ENCODE results near the gene SMIM41. TPM values are rescaled to one million over a fixed set of nuclear protein-coding genes. Genes with fewer than 3 reads are reported as not detected.

The SMIM41 gene
- total and polyA plus RNA-seq, 2 experiments from 2014 or later: not detected

DNA sequence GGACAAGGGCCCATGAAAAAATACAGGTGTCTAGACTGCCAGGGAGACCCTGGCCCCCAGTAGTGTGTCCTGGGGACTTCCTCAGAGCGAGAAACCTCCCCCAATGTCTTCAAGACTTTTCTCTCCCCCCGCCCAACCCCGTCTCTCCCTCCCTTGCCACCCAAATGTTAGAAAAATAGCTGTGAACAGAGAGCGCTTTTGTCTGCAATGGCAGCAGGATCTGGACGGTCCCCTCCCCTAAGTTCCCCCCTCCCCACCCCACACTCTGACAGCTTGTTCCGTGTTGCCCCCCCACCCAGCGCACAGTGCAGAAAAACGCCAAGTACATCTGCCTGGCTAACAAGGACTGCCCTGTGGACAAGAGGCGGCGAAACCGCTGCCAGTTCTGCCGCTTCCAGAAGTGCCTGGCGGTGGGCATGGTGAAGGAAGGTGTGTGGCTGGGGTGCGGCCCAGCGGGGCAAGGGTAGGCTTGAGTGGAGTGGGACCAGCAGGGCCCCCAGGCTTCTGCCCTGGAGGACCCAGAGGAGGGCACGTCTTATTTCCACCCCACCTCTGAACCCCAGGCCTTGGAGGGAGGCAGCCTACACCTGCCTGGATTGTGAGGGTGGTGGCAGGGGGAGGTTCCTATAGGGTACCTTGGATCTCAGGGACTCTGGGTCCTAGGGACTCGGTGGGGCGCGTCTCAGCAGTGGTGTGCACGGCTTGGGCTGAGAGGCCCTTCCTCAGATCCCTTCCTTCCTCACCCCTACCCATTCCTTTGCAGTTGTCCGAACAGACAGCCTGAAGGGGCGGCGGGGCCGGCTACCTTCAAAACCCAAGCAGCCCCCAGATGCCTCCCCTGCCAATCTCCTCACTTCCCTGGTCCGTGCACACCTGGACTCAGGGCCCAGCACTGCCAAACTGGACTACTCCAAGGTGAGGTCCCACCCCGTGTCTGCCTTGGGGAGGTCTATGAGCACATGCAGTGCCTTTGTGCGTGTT lies 23.5 kb upstream of the SMIM41 start:
- WGBS, 2 experiments (ENCODE audit: low coverage in 1 of 2, low lambda C conversion rate in 2 of 2, missing lambda C conversion rate in 2 of 2): 85 to 87% methylated on average over 26 to 27 of the region's 27 CpGs
- DNase-seq: no peak
- in situ Hi-C loops (cut with MboI): no loop called here
- Histone ChIP-seq H3K4me2 (ENCODE audit: unreplicated experiment) (no peak overlapping the region), H3K9me3 (ENCODE audit: low read depth) (no peaks in the 10 kb centered on the region), H2AFZ (no peak overlapping the region), H4K20me1 (ENCODE audit: insufficient read depth) (no peaks in the 10 kb centered on the region), H3K79me2 (ENCODE audit: insufficient read depth) (peaks cover 26% of the 10 kb centered on the region), H3K9me2 (ENCODE audit: insufficient read depth) (no peaks in the 10 kb centered on the region), H3K27ac (peak overlapping the region; percentile 9; the same call in 1 of the 2 replicates), H3F3A (ENCODE audit: insufficient read depth) (peaks cover 50% of the 10 kb centered on the region), H3K4me1 (ENCODE audit: insufficient read depth) (peaks cover 16% of the 10 kb centered on the region; the same call in 1 of the 2 replicates), H3K36me3 (ENCODE audit: low read depth) (no peaks in the 10 kb centered on the region), H3K4me3 (no peak overlapping the region), H3K27me3 (replicated peaks; ENCODE audit: insufficient read depth) (no peaks in the 10 kb centered on the region), H3K9ac (peak overlapping the region; percentile 50; the same call in 1 of the 2 replicates)
- TF ChIP-seq EZH2 (IDR thresholded peaks at IDR 0.05; ENCODE audit: insufficient read depth, poor library complexity, severe bottlenecking) (no peak), EZH2phosphoT487 (IDR thresholded peaks at IDR 0.05; ENCODE audit: insufficient read depth, low read depth) (no peak)

DNA sequence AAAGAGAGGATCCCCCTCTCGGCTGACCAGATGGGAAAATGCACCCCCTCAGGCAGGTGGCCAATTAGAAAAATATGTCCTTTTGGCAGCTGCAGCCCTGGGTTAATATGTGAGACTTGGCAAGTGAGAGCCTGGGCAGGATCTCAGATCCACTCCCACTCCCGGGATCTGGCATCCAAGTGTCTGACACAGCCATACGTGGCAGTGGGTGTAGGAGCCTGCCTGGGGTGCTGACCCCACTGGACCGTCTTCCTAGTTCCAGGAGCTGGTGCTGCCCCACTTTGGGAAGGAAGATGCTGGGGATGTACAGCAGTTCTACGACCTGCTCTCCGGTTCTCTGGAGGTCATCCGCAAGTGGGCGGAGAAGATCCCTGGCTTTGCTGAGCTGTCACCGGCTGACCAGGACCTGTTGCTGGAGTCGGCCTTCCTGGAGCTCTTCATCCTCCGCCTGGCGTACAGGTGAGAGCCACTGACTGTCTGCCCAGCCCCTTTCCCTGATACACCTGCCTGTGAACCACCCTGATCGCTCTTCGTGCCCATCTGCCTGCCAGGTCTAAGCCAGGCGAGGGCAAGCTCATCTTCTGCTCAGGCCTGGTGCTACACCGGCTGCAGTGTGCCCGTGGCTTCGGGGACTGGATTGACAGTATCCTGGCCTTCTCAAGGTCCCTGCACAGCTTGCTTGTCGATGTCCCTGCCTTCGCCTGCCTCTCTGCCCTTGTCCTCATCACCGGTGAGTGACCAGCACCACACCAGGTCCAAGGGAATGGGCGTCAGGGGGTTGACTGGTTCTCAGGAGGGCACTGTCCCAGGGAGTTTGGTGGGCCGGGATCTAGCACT lies 22.5 kb upstream of the SMIM41 start:
- in situ Hi-C loops (cut with MboI): no loop called here

DNA sequence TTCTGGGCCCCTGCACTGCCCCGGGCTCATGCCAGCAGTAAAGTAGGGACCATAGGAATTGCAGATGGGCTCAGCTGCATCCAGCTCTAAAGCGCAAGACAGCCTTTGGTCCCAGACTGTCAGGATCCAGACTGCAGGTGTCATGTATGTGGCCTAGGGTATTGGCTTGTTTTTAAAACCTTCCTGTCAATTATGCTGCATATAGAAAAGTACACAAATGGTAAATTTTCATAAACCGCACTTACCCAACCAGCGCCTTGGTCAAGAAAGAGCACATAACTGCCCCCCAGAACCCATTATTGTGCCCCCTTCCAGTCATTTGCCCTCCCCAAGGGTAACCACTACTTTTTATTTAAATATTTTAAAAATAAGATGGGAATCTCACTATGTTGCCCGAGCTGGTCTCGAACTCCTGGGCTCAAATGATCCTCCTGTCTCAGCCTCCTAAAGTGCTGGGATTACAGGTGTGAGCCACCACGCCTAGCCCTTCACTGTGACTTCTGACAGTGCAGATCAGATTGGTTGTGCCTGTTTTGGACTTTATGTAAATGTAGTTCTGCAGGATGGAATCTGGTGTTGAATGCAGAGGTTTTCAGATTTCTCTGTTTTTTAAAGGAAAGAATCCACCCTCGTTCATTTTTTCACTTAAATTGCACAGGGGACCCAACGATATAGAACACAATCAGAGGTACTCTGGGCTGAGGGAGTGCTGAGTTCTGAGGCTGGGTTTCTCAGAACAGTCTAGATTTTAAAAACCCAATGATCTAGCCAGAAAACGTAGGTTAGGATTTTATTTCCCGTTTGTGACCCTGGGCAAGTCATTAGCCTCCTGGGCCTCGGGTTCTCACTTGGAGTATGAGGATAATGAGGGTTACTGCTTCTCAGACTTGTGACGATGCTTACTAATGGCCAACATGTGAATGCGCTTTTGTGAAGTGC lies 21.6 kb upstream of the SMIM41 start:
- no peak overlapping the region for H3K4me3 ChIP-seq
- H2AFZ ChIP-seq: no peak overlapping the region
- peaks cover 39% of the 10 kb centered on the region for H3F3A ChIP-seq (ENCODE audit: insufficient read depth)
- H3K27ac ChIP-seq: no peak overlapping the region
- no peaks in the 10 kb centered on the region for H3K36me3 ChIP-seq (ENCODE audit: low read depth)
- H4K20me1 ChIP-seq (ENCODE audit: insufficient read depth): no peaks in the 10 kb centered on the region
- no peaks in the 10 kb centered on the region for H3K27me3 ChIP-seq (replicated peaks; ENCODE audit: insufficient read depth)
- no peak for DNase-seq
- peaks cover 10% of the 10 kb centered on the region; the same call in 1 of the 2 replicates for H3K79me2 ChIP-seq (ENCODE audit: insufficient read depth)
- WGBS, 2 experiments (ENCODE audit: low coverage in 1 of 2, low lambda C conversion rate in 2 of 2, missing lambda C conversion rate in 2 of 2): 87 to 91% methylated on average over 14 of the region's 14 CpGs
- peak overlapping the region; percentile 50; the same call in 1 of the 2 replicates for H3K9ac ChIP-seq
- no peak overlapping the region for H3K4me2 ChIP-seq (ENCODE audit: unreplicated experiment)
- peaks cover 4% of the 10 kb centered on the region; the same call in 1 of the 2 replicates for H3K4me1 ChIP-seq (ENCODE audit: insufficient read depth)
- H3K9me2 ChIP-seq (ENCODE audit: insufficient read depth): no peaks in the 10 kb centered on the region
- no peaks in the 10 kb centered on the region for H3K9me3 ChIP-seq (ENCODE audit: low read depth)
- TF ChIP-seq EZH2 (IDR thresholded peaks at IDR 0.05; ENCODE audit: insufficient read depth, poor library complexity, severe bottlenecking) (no peak), EZH2phosphoT487 (IDR thresholded peaks at IDR 0.05; ENCODE audit: insufficient read depth, low read depth) (no peak)
- in situ Hi-C loops (cut with MboI): no loop called here

More for the DNA sequence above, 22.5 kb upstream of the SMIM41 start:
- DNase-seq: peak; percentile 83
- peak overlapping the region; percentile 9; the same call in 1 of the 2 replicates for H3K27ac ChIP-seq
- H3K36me3 ChIP-seq (ENCODE audit: low read depth): no peaks in the 10 kb centered on the region
- H3K27me3 ChIP-seq (replicated peaks; ENCODE audit: insufficient read depth): no peaks in the 10 kb centered on the region
- peaks cover 47% of the 10 kb centered on the region for H3F3A ChIP-seq (ENCODE audit: insufficient read depth)
- no peak overlapping the region for H3K4me2 ChIP-seq (ENCODE audit: unreplicated experiment)
- H3K9ac ChIP-seq: peak overlapping the region; percentile 50
- no peak overlapping the region for H3K4me3 ChIP-seq
- TF ChIP-seq EZH2phosphoT487 (IDR thresholded peaks at IDR 0.05; ENCODE audit: insufficient read depth, low read depth): no peak
- no peak for TF ChIP-seq EZH2 (IDR thresholded peaks at IDR 0.05; ENCODE audit: insufficient read depth, poor library complexity, severe bottlenecking)
- H3K4me1 ChIP-seq (ENCODE audit: insufficient read depth): peaks cover 11% of the 10 kb centered on the region; the same call in 1 of the 2 replicates
- no peaks in the 10 kb centered on the region for H3K9me3 ChIP-seq (ENCODE audit: low read depth)
- H3K9me2 ChIP-seq (ENCODE audit: insufficient read depth): no peaks in the 10 kb centered on the region
- H3K79me2 ChIP-seq (ENCODE audit: insufficient read depth): peaks cover 19% of the 10 kb centered on the region
- 59 to 61% methylated on average over 23 of the region's 23 CpGs for WGBS, 2 experiments (ENCODE audit: low coverage in 1 of 2, low lambda C conversion rate in 2 of 2, missing lambda C conversion rate in 2 of 2)
- no peak overlapping the region for H2AFZ ChIP-seq
- H4K20me1 ChIP-seq (ENCODE audit: insufficient read depth): no peaks in the 10 kb centered on the region
